BJ (cell line): ENCODE measurements around the gene INSR. TPM values are rescaled to one million over a fixed set of nuclear protein-coding genes. Genes with fewer than 3 reads are reported as not detected.

Source experiments
- CTCF ChIA-PET: fragments of 350-600 bp; formaldehyde crosslinking; extraction: SDS; loops from one replicate; lab custom pipeline; 2021; ENCODE audit warnings: antibody characterized with exemption, inconsistent platforms; lab: Yijun Ruan, JAX
- POLR2A ChIA-PET: fragments of 300-600 bp; sonication (Branson Sonifier 250); formaldehyde crosslinking; extraction: SDS; loops from one replicate; lab custom pipeline; 2021; ENCODE audit warnings: antibody characterized with exemption; lab: Charles Lee
- DNase-seq: peaks from one replicate; pipeline ENCODE4 v3.0.0-alpha.2; 2011; ENCODE audit warnings: low read depth
- H3K27me3 ChIP-seq: 2 replicates; pipeline ENCODE4 v1.6.0; 2011; ENCODE audit warnings: low read length; ENCODE audit not compliant: control insufficient read depth, insufficient read depth
- H3K36me3 ChIP-seq: 2 replicates; pipeline ENCODE4 v1.5.1; 2011; ENCODE audit warnings: low read length; ENCODE audit not compliant: control insufficient read depth, insufficient read depth
- H3K4me3 ChIP-seq: 2 replicates; pipeline ENCODE4 v1.5.1; 2011; ENCODE audit warnings: low read depth, mild to moderate bottlenecking, control low read depth, low read length
- polyA plus RNA-seq: library from polyadenylated mRNA; depleted of rRNA; stranded (reverse); fragments of >200 nt; gene quantifications from 2 replicates; pipeline ENCODE4 v1.2.3, GENCODE V29; 2011
- TF ChIP-seq, protein P1 (sequence below): IDR thresholded peaks from 2 replicates; pipeline ENCODE4 v1.5.1; 2011; ENCODE audit warnings: low read depth, mild to moderate bottlenecking, control low read depth, inconsistent platforms, low read length, moderate library complexity; ENCODE audit not compliant: insufficient read depth

The INSR gene
- polyA plus RNA-seq, 1 experiment, result 5.7 TPM

DNA sequence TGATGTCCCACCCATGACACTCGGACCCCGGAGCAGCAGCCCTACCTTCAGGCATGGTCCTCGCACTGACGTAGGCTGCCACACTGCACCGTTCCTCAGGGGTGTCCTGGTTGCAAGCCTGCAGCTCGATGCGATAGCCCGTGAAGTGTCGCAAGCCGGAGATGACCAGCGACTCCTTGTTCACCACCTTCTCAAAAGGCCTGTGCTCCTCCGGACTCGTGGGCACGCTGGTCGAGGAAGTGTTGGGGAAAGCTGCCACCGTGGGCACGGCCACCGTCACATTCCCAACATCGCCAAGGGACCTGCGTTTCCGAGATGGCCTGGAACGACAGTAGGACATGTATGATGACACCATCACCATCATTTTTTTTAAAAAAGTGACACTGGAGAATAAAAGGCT, 151.4 kb downstream of the INSR start:
- peaks cover 6% of the 10 kb centered on the region for H3K36me3 ChIP-seq
- no peaks in the 10 kb centered on the region for H3K27me3 ChIP-seq
- ChIA-PET CTCF (interaction anchor here (0.9 to 1.4 kb wide), 2 partner anchors 197 to 199 kb away, joined by 3 to 4 read pairs; no protein-coding TSS in a partner anchor), POLR2A (no interaction called here)
- TF ChIP-seq, protein P1, sequence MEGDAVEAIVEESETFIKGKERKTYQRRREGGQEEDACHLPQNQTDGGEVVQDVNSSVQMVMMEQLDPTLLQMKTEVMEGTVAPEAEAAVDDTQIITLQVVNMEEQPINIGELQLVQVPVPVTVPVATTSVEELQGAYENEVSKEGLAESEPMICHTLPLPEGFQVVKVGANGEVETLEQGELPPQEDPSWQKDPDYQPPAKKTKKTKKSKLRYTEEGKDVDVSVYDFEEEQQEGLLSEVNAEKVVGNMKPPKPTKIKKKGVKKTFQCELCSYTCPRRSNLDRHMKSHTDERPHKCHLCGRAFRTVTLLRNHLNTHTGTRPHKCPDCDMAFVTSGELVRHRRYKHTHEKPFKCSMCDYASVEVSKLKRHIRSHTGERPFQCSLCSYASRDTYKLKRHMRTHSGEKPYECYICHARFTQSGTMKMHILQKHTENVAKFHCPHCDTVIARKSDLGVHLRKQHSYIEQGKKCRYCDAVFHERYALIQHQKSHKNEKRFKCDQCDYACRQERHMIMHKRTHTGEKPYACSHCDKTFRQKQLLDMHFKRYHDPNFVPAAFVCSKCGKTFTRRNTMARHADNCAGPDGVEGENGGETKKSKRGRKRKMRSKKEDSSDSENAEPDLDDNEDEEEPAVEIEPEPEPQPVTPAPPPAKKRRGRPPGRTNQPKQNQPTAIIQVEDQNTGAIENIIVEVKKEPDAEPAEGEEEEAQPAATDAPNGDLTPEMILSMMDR, result no peak
- DNase-seq, result no peak
- no peak overlapping the region for H3K4me3 ChIP-seq

- H3K36me3 ChIP-seq, result peaks cover 6% of the 10 kb centered on the region
- DNase-seq, result no peak
- H3K4me3 ChIP-seq, result no peak overlapping the region
- TF ChIP-seq, protein P1, result no peak
- POLR2A ChIA-PET, result no interaction called here
- no peaks in the 10 kb centered on the region for H3K27me3 ChIP-seq
- CTCF ChIA-PET, result interaction anchor here (1.0 to 3.4 kb wide), 2 partner anchors 42 to 201 kb away, joined by 3 to 9 read pairs; no protein-coding TSS in a partner anchor
These were observed 154.1 kb downstream of the INSR start for GRCh38 chr19:7140137-7140536.

GRCh38 chr19:7139095-7139494, 155.1 kb downstream of the INSR start:
- ChIA-PET CTCF (interaction anchor here (2.0 to 3.4 kb wide), 3 partner anchors 10 to 215 kb away, joined by 7 to 16 read pairs (median 9); no protein-coding TSS in a partner anchor), POLR2A (no interaction called here)
- no peak overlapping the region for H3K4me3 ChIP-seq
- TF ChIP-seq, protein P1, result no peak
- peaks cover 6% of the 10 kb centered on the region for H3K36me3 ChIP-seq
- H3K27me3 ChIP-seq, result no peaks in the 10 kb centered on the region
- no peak for DNase-seq

GRCh38 chr19:7138402-7138801, 155.8 kb downstream of the INSR start:
- Histone ChIP-seq H3K27me3 (no peaks in the 10 kb centered on the region), H3K4me3 (no peak overlapping the region), H3K36me3 (peaks cover 6% of the 10 kb centered on the region)
- DNase-seq, result no peak
- TF ChIP-seq, protein P1, result no peak
- ChIA-PET POLR2A (no interaction called here), CTCF (interaction anchor here (2.0 to 3.4 kb wide), 3 partner anchors 11 to 216 kb away, joined by 7 to 16 read pairs (median 9); no protein-coding TSS in a partner anchor)

- DNase-seq, result no peak
- CTCF ChIA-PET, result interaction anchor here (0.9 to 3.4 kb wide), 3 partner anchors 12 to 204 kb away, joined by 3 to 16 read pairs (median 9); no protein-coding TSS in a partner anchor
- TF ChIP-seq, protein P1, result no peak
- H3K4me3 ChIP-seq, result no peak overlapping the region
- peaks cover 6% of the 10 kb centered on the region for H3K36me3 ChIP-seq
- H3K27me3 ChIP-seq, result no peaks in the 10 kb centered on the region
- POLR2A ChIA-PET, result no interaction called here
These were observed 157.1 kb downstream of the INSR start for GRCh38 chr19:7137120-7137519.
